GM23248 (cell line): Measurements from ENCODE around the gene MAPT.

Experiments used
- EZH2 ChIP-seq: fragments of 200-600 bp; sonication (generic); IDR thresholded peaks from 2 replicates; pipeline ENCODE4 v1.6.1; 2018; ENCODE audit warnings: antibody characterized with exemption, mild to moderate bottlenecking; ENCODE audit not compliant: insufficient read depth, poor library complexity, severe bottlenecking
- EZH2phosphoT487 ChIP-seq: fragments of 200-600 bp; sonication (generic); IDR thresholded peaks from 2 replicates; pipeline ENCODE4 v1.6.1; 2018; ENCODE audit warnings: antibody characterized with exemption, moderate library complexity, mild to moderate bottlenecking, low read depth; ENCODE audit not compliant: insufficient read depth

GRCh38 chr17:46038937-46039336 lies 144.6 kb downstream of the MAPT start:
- TF ChIP-seq EZH2 = no peak
- no peak for TF ChIP-seq EZH2phosphoT487
